Heart left ventricle (tissue), 16 donors: ENCODE results near the gene RGS6. TPM values are rescaled to one million over a fixed set of nuclear protein-coding genes. Genes with fewer than 3 reads are reported as not detected.

Experiments used
- ATAC-seq, 4 donors: fragments of 200-7000 bp; cut with Tn5 transposase; one replicate each; pipeline ENCODE4 v1.9.1; 2020 to 2022; ENCODE audit warnings: moderate library complexity in 4 of 4, mild to moderate bottlenecking in 3 of 4, moderate number of reproducible peaks in 1 of 4
- DNase-seq, 5 donors: peaks; one replicate each; pipeline ENCODE4 v3.0.0-alpha.2; 2020
- H3K27ac ChIP-seq, 12 donors: fragments of 200-600 bp; sonication (generic) in 4 of 12; one replicate each; pipeline versions ENCODE4 v1.5.0 to v1.8.0; 2016 to 2022; ENCODE audit warnings: mild to moderate bottlenecking in 2 of 12
- H3K27me3 ChIP-seq, 9 donors: fragments of 200-600 bp; sonication (generic) in 2 of 9; one replicate each; pipeline versions ENCODE4 v1.5.1 to v1.8.0; 2016 to 2022; ENCODE audit warnings: mild to moderate bottlenecking in 3 of 9
- H3K36me3 ChIP-seq, 9 donors: fragments of 200-600 bp; sonication (generic) in 2 of 9; one replicate each; pipeline versions ENCODE4 v1.5.0 to v1.8.0; 2018 to 2022; ENCODE audit warnings: mild to moderate bottlenecking in 2 of 9
- H3K4me1 ChIP-seq, 12 donors: fragments of 200-600 bp; sonication (generic) in 4 of 12; one replicate each; pipeline versions ENCODE4 v1.5.0 to v1.8.0; 2016 to 2022; ENCODE audit warnings: mild to moderate bottlenecking in 3 of 12
- H3K4me3 ChIP-seq, 12 donors: fragments of 200-600 bp; sonication (generic) in 4 of 12; one replicate each; pipeline versions ENCODE4 v1.5.0 to v1.8.0; 2017 to 2022; ENCODE audit warnings: mild to moderate bottlenecking in 9 of 12, moderate library complexity in 4 of 12
- H3K9me3 ChIP-seq, 12 donors: fragments of 200-600 bp; sonication (generic) in 4 of 12; one replicate each; pipeline versions ENCODE4 v1.5.0 to v1.8.0; 2016 to 2022; ENCODE audit warnings: mild to moderate bottlenecking in 1 of 12
- POLR2A ChIP-seq, 2 donors: fragments of 450-650 bp; IDR thresholded peaks; one replicate each; pipeline ENCODE4 v1.6.1; 2017; ENCODE audit warnings: antibody characterized with exemption in 2 of 2, mild to moderate bottlenecking in 2 of 2, moderate library complexity in 2 of 2
- WGBS, 4 donors: extraction: QIAGEN DNeasy Blood & Tissue Kit in 2 of 4; methylation state at CpG; one replicate each; pipeline versions ENCODE4 v1.1.5 to v1.1.7; 2013 to 2018; 5-methylcytosine and 5-hydroxymethylcytosine counted together
- intact Hi-C, 10 donors: fragments of 100-400 bp; cut with DNase I; formaldehyde crosslinking; loops; one replicate each; pipeline versions ENCODE4 v1.11.1 to v1.14.2; 2022
- polyA plus RNA-seq, 2 donors: library from polyadenylated mRNA; stranded (reverse); fragments of 200-250 nt; gene quantifications; one replicate each; pipeline ENCODE4 v1.2.3, GENCODE V29; 2013
- total RNA-seq, 9 donors: library from RNA; depleted of rRNA in 2 of 9; stranded (reverse); fragments of >200 nt in 2 of 9; fragmentation: NEBNext Ultra II Directional in 3 of 9; extraction: Animal tissue kit (Norgen Biotek cat#: 25700) in 3 of 9; gene quantifications; one replicate each; pipeline versions ENCODE4 v1.1.0 to v1.2.4, GENCODE V29; 2016 to 2023
- TF ChIP-seq, protein P1 (sequence below), 12 donors: fragments of 200-600 bp; sonication (generic) in 4 of 12; IDR thresholded peaks; one replicate each; pipeline versions ENCODE4 v1.5.0 to v1.8.0; 2018 to 2022; ENCODE audit warnings: antibody characterized with exemption in 12 of 12, mild to moderate bottlenecking in 5 of 12
- donor health status: ischemic (EF 13 %, LVEDD 7.1; RV severe dilation, severe dysfunction).
- donor health status: healthy with polysubstance abuse.
- donor health status: DM: no; HTN: yes; CAD: no.
- donor health status: DM: no; HTN: no; CAD: no.
- donor health status: ischemic (EF 25% LVEDD 6.9; RV normal size, moderate dysfunction).
- donor health status: ischemic (EF 25% LVEDD 5.7; RV mildly dilated, moderate dysfunction).
- donor health status: healthy.
- donor health status: DM: yes; HTN: yes; CAD: no.
- donor health status: ischemic (EF 35%, LVEDD 5.7; RV mildly dilated, moderate dysfunction).
- donor health status: nonischemic (EF 11% LVEDD 7.7; RV severe dilation, severe dysfunction).
- donor health status: DM: yes; HTN: yes; CAD: no.
- donor health status: PGD.
- donor health status: ischemic (EF 29% LVEDD 5.4; RV normal size, mild dysfunction).
- donor health status: nonischemic (EF 23%, LVEDD 6.1; RV moderate dilation, normal function).

RGS6 gene
- total and polyA plus RNA-seq, 11 donors, result 1.3 to 25.4 (median 15.1) TPM

DNA sequence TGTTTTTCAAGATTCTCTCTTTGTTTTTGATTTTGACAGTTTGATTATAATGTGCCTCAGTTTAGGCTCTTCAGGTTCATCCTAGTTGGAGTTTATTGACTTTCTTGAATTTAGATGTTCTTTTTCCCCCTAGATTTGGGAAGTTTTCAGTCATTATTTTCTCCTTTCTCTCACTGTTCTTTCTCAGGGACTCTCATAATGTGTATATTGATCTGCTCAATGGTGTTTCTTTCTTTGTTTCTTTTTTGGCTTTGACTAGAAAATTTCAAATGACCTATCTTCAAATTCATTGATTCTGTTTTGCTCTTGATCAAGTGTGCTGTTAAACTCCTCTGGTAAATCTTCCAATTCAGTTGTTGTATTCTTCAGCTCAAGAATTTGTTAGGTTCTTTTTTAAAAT, 108.3 kb downstream of the RGS6 start:
- no peak for TF ChIP-seq POLR2A (IDR thresholded peaks at IDR 0.05)
- TF ChIP-seq, protein P1, sequence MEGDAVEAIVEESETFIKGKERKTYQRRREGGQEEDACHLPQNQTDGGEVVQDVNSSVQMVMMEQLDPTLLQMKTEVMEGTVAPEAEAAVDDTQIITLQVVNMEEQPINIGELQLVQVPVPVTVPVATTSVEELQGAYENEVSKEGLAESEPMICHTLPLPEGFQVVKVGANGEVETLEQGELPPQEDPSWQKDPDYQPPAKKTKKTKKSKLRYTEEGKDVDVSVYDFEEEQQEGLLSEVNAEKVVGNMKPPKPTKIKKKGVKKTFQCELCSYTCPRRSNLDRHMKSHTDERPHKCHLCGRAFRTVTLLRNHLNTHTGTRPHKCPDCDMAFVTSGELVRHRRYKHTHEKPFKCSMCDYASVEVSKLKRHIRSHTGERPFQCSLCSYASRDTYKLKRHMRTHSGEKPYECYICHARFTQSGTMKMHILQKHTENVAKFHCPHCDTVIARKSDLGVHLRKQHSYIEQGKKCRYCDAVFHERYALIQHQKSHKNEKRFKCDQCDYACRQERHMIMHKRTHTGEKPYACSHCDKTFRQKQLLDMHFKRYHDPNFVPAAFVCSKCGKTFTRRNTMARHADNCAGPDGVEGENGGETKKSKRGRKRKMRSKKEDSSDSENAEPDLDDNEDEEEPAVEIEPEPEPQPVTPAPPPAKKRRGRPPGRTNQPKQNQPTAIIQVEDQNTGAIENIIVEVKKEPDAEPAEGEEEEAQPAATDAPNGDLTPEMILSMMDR (IDR thresholded peaks at IDR 0.05), result no peak
- ATAC-seq, result no peak
- H3K27ac ChIP-seq, result no peak overlapping the region
- intact Hi-C loops, result no loop called here
- H3K36me3 ChIP-seq, result no peaks in the 10 kb centered on the region
- no peak overlapping the region for H3K4me3 ChIP-seq
- no peaks in the 10 kb centered on the region for H3K27me3 ChIP-seq
- H3K9me3 ChIP-seq, result peaks cover 0 to 17% (median 4%) of the 10 kb centered on the region in 12 donors
- peaks cover 0 to 5% (median 0%) of the 10 kb centered on the region in 12 donors for H3K4me1 ChIP-seq
- no peak for DNase-seq

DNA sequence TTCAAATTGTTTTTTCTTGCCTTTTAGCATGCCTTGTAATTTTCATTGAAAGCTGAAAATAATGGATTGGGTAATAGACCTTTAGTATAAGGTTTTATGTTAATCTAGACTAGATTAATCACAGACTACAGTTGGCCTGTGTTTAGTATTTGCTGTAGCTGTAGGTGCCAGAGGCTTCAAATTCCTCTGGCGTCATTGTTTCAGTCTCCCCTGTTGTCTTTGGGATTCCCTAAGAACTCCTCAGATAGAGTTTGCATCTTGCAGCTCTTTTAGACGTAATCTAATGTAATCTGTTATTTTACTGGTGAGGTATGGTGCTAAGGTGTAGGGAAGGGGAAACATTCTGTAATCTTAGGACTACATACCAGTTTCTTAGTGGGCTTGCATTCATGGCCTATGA, 113.0 kb downstream of the RGS6 start:
- no peak for TF ChIP-seq POLR2A (IDR thresholded peaks at IDR 0.05)
- TF ChIP-seq, protein P1 (IDR thresholded peaks at IDR 0.05), result no peak
- Histone ChIP-seq H3K27me3 (no peaks in the 10 kb centered on the region), H3K36me3 (no peaks in the 10 kb centered on the region), H3K9me3 (peaks cover 0 to 13% (median 3%) of the 10 kb centered on the region in 12 donors), H3K27ac (no peak overlapping the region), H3K4me3 (no peak overlapping the region), H3K4me1 (peaks cover 0 to 12% (median 0%) of the 10 kb centered on the region in 12 donors)
- intact Hi-C loops, result no loop called here
- ATAC-seq (no peak), DNase-seq (no peak)
- 74 to 84% (median 78%) methylated on average over 2 of the region's 2 CpGs for WGBS, 4 donors

DNA sequence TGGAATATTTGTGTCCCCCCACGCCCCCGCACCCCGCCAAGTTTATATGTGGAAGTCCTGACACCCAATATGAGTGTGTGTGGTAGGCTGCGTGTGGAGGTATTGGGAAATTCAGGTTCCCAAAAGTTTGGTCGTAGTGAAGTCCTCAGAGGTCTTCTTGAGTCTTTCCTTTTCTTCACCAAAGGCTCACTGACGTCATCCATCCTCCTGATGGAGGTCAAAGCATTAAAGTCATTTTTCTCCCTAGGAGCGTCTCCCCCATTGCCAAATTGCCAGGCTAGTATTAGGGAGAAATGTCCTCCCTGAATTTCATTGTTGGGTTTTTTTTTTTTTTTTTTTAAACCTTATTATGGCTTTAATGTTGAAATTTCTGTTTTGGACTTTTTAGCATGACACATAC, 113.7 kb downstream of the RGS6 start:
- no peak for DNase-seq
- intact Hi-C loops, result no loop called here
- no peak for ATAC-seq
- Histone ChIP-seq H3K27ac (no peak overlapping the region), H3K27me3 (no peaks in the 10 kb centered on the region), H3K4me3 (no peak overlapping the region), H3K4me1 (peaks cover 0 to 12% (median 0%) of the 10 kb centered on the region in 12 donors), H3K36me3 (no peaks in the 10 kb centered on the region), H3K9me3 (peaks cover 0 to 7% (median 0%) of the 10 kb centered on the region in 12 donors)
- TF ChIP-seq, protein P1 (IDR thresholded peaks at IDR 0.05), result no peak
- TF ChIP-seq POLR2A (IDR thresholded peaks at IDR 0.05), result no peak
- 82 to 94% (median 88%) methylated on average over 7 of the region's 7 CpGs for WGBS, 4 donors

DNA sequence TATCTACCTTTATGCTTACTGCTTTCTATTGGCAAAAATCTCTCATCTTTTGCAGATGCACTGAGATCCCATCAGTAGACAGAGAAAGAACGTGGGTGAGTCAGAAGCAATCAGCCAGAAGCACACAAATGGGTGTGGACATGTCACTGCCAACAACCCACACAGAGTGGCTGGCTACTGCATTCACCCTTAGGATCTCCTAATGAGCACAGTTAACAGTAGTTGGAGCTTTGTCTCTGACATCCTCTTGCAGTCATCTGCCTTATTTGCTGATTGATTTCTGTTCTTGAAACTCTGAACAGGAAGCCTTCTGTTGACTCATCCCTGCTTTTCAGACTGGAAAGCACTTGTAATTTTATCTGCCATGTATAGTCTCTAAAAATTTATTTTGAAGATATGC, 117.2 kb downstream of the RGS6 start:
- Histone ChIP-seq H3K4me3 (no peak overlapping the region), H3K27ac (no peak overlapping the region), H3K36me3 (no peaks in the 10 kb centered on the region), H3K4me1 (peaks cover 0 to 12% (median 0%) of the 10 kb centered on the region in 12 donors), H3K9me3 (no peaks in the 10 kb centered on the region), H3K27me3 (no peaks in the 10 kb centered on the region)
- DNase-seq (no peak), ATAC-seq (peak in 3 of 4 donors; percentile 45 to 66 (median 60))
- 27 to 47% (median 39%) methylated on average over 1 of the region's 1 CpG for WGBS, 4 donors
- intact Hi-C loops, result no loop called here
- TF ChIP-seq, protein P1 (IDR thresholded peaks at IDR 0.05), result no peak
- no peak for TF ChIP-seq POLR2A (IDR thresholded peaks at IDR 0.05)
